Measurements from ENCODE around the gene FOXF1. TPM values are rescaled to one million over a fixed set of nuclear protein-coding genes. Genes with fewer than 3 reads are reported as not detected.

Gene FOXF1
- total RNA-seq, 1 experiment from 2014 or later, result not detected

DNA sequence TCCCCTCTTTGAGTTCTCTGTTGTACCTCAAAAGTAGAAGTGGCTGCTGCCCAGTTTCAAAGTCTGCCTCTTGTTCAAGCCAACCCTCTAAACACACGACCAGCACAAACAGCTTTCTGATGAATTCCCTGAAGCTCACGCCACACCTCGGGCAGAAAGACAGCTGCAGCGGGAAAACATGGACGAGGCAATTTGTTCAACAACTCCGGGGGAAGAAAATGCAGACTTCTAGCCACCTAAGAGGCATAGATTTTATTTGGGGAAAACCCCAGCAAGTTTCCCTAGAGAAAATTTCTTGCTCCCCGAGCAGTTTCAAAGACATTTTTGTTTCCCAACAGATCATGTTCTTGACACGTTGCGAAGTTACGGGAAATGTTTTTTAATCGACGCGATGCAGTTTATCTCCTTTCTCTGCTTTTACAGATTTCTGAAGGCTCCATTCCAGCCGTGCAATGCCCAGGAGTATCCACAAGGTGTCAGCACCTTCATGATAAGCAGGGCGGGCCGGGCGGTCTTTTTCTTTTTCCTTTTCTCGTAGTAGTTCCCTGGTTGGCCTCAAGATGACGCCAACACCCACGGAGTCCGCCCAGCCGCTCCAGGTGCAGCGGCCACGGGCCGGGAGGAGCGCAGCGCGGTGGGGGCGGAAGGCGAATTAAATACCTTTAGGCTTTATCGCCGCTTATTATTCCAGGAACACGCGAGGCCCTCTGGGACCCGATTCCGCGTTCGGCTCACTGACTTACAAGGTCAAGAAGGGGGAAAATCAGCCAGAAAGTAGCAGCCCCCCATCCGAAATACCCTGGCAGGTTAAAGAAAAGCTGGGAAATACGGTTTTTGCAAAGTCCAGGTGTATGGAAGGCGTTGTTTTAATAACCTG lies 53.4 kb downstream of the FOXF1 start:
- CTCF ChIA-PET, result interaction anchor here (0.5 to 1.4 kb wide), 8 partner anchors 13 to 715 kb away, joined by 3 to 22 read pairs (median 4); no protein-coding TSS in a partner anchor

More for the DNA sequence above, 53.4 kb downstream of the FOXF1 start:
- Histone ChIP-seq H3K9me3 (ENCODE audit: low read length) (no peaks in the 10 kb centered on the region), H3K79me2 (ENCODE audit: low read length) (no peaks in the 10 kb centered on the region), H3K4me2 (ENCODE audit: low read length) (peak overlapping the region; percentile 92), H3K9me2 (replicated peaks; ENCODE audit: low read length) (no peaks in the 10 kb centered on the region), H3K4me1 (ENCODE audit: insufficient read depth, low read length) (peaks cover 15% of the 10 kb centered on the region), H3F3A (ENCODE audit: low read length, unreplicated experiment) (no peaks in the 10 kb centered on the region), H3K36me3 (ENCODE audit: low read depth, low read length) (no peaks in the 10 kb centered on the region), H3K4me3 (ENCODE audit: low read length) (peak overlapping the region; percentile 65), H3K27me3 (ENCODE audit: low read length) (no peaks in the 10 kb centered on the region), H2AFZ (ENCODE audit: low read length) (peak overlapping the region; percentile 91), H3K27ac (ENCODE audit: low read length) (peak overlapping the region; percentile 54), H3K9ac (ENCODE audit: low read length) (peak overlapping the region; percentile 69), H4K20me1 (ENCODE audit: low read length) (no peaks in the 10 kb centered on the region)
- DNase-seq (peak; percentile 90), ATAC-seq (peak; percentile 85)
- intact Hi-C loops (cut with micrococcal nuclease), result loop anchor here (1.0 to 5.0 kb wide), 5 partner anchors 271 to 715 kb away; no protein-coding TSS in a partner anchor
- no TSS peak for BruUV-seq (replicated peaks)
- POLR2A ChIA-PET (ENCODE audit: unreplicated experiment), result interaction anchor here (0.6 to 0.7 kb wide), 2 partner anchors 193 to 449 kb away, joined by 3 to 4 read pairs; no protein-coding TSS in a partner anchor
- TF ChIP-seq, protein P1, sequence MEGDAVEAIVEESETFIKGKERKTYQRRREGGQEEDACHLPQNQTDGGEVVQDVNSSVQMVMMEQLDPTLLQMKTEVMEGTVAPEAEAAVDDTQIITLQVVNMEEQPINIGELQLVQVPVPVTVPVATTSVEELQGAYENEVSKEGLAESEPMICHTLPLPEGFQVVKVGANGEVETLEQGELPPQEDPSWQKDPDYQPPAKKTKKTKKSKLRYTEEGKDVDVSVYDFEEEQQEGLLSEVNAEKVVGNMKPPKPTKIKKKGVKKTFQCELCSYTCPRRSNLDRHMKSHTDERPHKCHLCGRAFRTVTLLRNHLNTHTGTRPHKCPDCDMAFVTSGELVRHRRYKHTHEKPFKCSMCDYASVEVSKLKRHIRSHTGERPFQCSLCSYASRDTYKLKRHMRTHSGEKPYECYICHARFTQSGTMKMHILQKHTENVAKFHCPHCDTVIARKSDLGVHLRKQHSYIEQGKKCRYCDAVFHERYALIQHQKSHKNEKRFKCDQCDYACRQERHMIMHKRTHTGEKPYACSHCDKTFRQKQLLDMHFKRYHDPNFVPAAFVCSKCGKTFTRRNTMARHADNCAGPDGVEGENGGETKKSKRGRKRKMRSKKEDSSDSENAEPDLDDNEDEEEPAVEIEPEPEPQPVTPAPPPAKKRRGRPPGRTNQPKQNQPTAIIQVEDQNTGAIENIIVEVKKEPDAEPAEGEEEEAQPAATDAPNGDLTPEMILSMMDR (conservative IDR thresholded peaks at IDR 0.05; ENCODE audit: low read depth, low read length), result peak; percentile 96
- TF ChIP-seq EZH2 (IDR thresholded peaks at IDR 0.05; ENCODE audit: low read length, unreplicated experiment), result no peak
- TF ChIP-seq EZH2phosphoT487 (IDR thresholded peaks at IDR 0.05; ENCODE audit: borderline replicate concordance, low read length), result no peak

Other genes with a start within 250 kb of the FOXF1 start
- gene MTHFSD, start 44.7 kb downstream of the FOXF1 start, total RNA-seq (2014; rRNA removed), result 11.9 and 17.1 TPM in 2 replicates
- not detected in 2 replicates for gene FOXC2, start 56.3 kb downstream of the FOXF1 start, total RNA-seq (2014; rRNA removed)
- 8.1 and 10.9 TPM in 2 replicates for gene FOXL1, start 68.0 kb downstream of the FOXF1 start, total RNA-seq (2014; rRNA removed)